Stimulated activated CD4-positive, alpha-beta T cell treated with anti-CD3 and anti-CD28 coated beads, Interleukin-12 subunit alpha, Interleukin-12 subunit beta, amount 100 ng/mL, for 48 hours (primary cell): ENCODE measurements around the gene EDIL3.

ENCODE experiments used
- DNase-seq, 3 donors: peaks; one replicate each; pipeline ENCODE4 v3.0.0-alpha.2; 2020; ENCODE audit warnings: low read depth in 2 of 3, low spot score in 1 of 3

Gene EDIL3

GRCh38 chr5:83972909-83973308, 411.8 kb downstream of the EDIL3 start:
- no peak for DNase-seq

- DNase-seq: no peak
These were observed 412.4 kb downstream of the EDIL3 start for GRCh38 chr5:83972236-83972635.

DNA sequence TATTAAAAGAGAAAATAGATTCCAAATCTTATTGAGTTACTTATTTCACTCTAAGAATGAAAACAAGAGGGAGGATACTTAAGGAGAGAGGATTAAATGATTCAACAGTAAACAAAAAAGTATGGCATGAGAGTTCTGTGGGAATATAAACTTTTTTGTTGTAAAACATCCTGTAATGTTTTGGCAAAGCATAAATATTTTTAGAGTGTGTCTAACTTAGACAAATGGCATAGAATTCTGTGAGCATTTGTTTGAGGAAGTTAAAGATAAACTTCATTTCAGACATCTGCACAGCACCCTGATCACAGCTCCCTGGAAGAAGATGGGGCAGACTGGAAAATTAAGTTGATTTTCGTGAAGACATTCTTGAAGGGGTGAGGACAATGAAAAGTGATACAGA, 417.3 kb downstream of the EDIL3 start:
- DNase-seq: no peak

GRCh38 chr5:83965441-83965840, 419.2 kb downstream of the EDIL3 start:
- no peak for DNase-seq

- no peak for DNase-seq
These were observed 420.4 kb downstream of the EDIL3 start for GRCh38 chr5:83964271-83964670.

GRCh38 chr5:83957188-83957587, 427.5 kb downstream of the EDIL3 start:
- no peak for DNase-seq

DNA sequence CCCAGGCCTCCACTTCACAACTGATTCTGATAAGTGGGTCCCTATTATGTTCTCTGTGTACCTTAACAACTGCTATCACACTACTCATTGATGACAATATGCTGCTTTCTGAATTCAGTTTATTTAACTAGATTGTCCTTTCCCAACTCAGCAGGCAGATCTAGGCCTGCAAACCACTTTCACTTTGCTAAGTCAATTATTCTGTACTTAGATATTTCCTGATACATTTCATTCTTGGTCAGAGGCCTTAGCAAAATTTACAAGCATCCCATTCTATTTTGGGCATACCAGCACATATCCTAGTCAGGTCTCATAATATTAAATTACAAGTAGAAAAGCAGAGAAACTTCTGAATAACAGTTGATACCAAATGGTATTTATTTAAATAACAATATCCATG, 428.3 kb downstream of the EDIL3 start:
- DNase-seq: no peak

DNA sequence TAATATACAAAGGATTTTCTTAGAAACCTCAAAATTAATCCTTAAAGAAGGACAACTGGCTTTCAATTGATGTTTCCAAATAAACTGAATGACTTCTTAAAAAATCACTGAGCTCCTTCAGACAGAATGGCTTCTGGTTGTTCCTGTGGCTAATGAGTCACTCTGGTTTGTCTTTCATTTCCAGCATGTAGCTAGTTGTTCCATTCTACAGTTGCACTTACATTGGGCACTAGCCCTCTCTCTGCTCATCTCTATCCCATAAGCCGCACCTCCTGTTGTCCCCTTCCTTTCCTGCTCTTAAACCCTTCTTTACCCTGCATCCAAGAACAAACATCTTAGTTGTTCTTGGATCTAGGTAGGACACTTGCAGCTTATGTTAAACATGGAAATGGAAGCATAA, 428.8 kb downstream of the EDIL3 start:
- no peak for DNase-seq

GRCh38 chr5:83947763-83948162, 436.9 kb downstream of the EDIL3 start:
- DNase-seq: no peak

DNA sequence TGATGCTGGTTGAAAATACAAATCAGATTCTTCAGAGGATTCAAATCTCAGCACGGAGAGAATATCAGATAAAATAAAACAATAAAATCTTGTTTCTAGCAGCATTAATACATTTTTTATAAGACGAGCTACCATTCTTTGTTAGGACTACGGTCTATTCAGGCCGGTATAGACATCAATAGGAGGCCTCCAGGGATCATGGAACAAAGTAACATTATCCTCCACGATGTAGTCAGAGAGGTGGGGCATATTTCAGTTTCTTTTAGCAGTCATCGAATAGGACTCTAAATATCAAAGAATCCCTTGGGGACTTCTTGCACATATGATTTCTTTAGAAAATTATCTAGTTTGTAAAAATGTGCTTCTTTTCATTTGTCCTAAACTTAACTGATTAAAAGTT, 438.2 kb downstream of the EDIL3 start:
- no peak for DNase-seq

- DNase-seq: no peak
These were observed 442.5 kb downstream of the EDIL3 start for GRCh38 chr5:83942155-83942554.

DNA sequence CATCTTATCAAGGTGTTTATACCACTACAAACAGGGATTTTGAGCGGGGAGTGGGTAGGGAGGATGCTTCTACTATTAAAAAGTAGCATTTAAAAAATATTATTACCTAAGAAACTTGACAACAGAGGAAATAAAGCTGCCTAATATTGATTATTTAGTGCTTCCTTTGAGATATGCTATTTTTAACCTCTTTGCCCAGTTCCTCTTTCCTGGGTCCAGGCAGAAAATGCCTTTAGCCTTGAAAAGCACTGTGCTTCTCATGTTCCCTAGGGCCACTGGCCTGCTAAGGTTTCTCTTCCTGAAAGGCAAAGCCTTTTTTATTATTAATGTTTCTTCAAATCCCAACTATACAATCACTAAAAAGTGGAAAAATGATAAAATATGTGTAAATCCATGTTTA, 446.8 kb downstream of the EDIL3 start:
- DNase-seq: no peak

GRCh38 chr5:83931969-83932368, 452.7 kb downstream of the EDIL3 start:
- DNase-seq: no peak

DNA sequence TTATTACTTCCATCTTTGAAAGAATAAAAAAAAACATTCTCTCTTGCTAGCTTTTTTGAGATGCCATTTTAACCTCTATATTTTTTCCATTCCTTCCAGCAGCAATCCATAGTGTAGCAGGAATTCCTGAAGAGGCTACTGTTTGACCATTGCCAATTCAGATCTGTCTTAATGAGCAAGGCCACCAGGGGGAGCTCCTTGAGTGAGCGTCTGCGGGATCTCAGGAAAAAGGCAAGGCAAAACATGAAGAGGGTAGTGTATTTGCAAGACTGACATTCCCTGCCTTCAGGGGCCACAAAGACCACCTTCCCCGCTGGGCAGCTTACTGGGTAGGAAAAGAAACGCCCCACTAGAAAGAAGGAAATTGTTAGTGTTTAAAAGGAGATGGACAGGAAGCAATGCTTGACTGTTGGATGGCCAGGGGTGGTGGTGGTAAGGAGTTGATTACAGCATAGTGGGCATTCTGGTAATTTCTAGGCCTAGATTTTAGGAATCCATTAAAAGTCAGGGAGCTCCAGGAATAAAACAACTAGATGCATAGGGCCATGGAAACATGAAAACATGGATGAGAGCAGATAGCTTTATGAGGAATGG, 457.4 kb downstream of the EDIL3 start:
- peak in 2 of 3 donors; percentile 11 to 23 for DNase-seq

- no peak for DNase-seq
These were observed 458.7 kb downstream of the EDIL3 start for GRCh38 chr5:83925955-83926337.

GRCh38 chr5:83925321-83925954, 459.2 kb downstream of the EDIL3 start:
- no peak for DNase-seq

GRCh38 chr5:83924891-83925290, 459.8 kb downstream of the EDIL3 start:
- no peak for DNase-seq

DNA sequence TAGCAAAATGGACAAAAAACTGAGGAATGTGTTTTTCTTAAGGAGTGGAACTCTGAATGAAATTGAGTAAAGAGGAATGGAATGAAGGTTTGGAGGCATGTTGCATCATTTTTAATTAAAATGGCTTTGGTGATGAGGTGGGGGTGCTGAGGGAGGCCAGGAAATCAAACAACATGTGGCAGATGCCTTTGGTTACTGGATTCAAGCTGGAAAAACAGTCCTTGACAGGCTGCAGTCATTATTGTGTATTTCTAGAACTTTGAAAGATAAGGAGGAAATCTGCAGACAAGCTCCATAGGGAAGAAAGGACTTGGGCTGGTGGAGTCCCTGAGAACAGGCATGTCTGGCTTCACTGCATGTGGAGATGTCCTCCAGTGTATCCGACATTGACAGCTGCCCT, 460.5 kb downstream of the EDIL3 start:
- DNase-seq: no peak

GRCh38 chr5:83922699-83923098, 462.0 kb downstream of the EDIL3 start:
- no peak for DNase-seq

GRCh38 chr5:83921666-83922193, 462.9 kb downstream of the EDIL3 start:
- no peak for DNase-seq

GRCh38 chr5:83919071-83920041, 465.3 kb downstream of the EDIL3 start:
- no peak for DNase-seq
